Endodermal cell (in vitro differentiated cells): ENCODE measurements around the gene FOXL3. TPM values are rescaled to one million over a fixed set of nuclear protein-coding genes. Genes with fewer than 3 reads are reported as not detected.

Experiments used
- DNase-seq: peaks from one replicate; pipeline ENCODE4 v3.0.0-alpha.2; 2017
- H3K27ac ChIP-seq: 2 replicates; pipeline ENCODE4 v1.5.1; 2013; ENCODE audit warnings: mild to moderate bottlenecking, low read depth, low read length, moderate library complexity
- H3K27me3 ChIP-seq: 2 replicates; pipeline ENCODE4 v1.6.1; 2013; ENCODE audit warnings: mild to moderate bottlenecking, low read length, moderate library complexity; ENCODE audit not compliant: insufficient read depth, control insufficient read depth, poor library complexity, severe bottlenecking
- H3K36me3 ChIP-seq: 2 replicates; pipeline ENCODE4 v1.7.0; 2013; ENCODE audit warnings: mild to moderate bottlenecking, low read length, moderate library complexity; ENCODE audit not compliant: control insufficient read depth, insufficient read depth
- H3K4me1 ChIP-seq: one replicate; pipeline ENCODE4 v1.7.0; 2013; ENCODE audit warnings: low read length; ENCODE audit not compliant: control insufficient read depth, insufficient read depth
- H3K4me3 ChIP-seq: 2 replicates; pipeline ENCODE4 v1.5.1; 2013; ENCODE audit warnings: mild to moderate bottlenecking, low read length, moderate library complexity
- H3K9ac ChIP-seq: 2 replicates; pipeline ENCODE4 v1.6.1; 2013; ENCODE audit warnings: mild to moderate bottlenecking, low read length, moderate library complexity; ENCODE audit not compliant: poor library complexity, severe bottlenecking; ENCODE audit errors: extremely low read depth
- H3K9me3 ChIP-seq: 2 replicates; pipeline ENCODE4 v1.6.1; 2013; ENCODE audit warnings: mild to moderate bottlenecking, low read length, moderate library complexity; ENCODE audit not compliant: control insufficient read depth
- H3K27ac Mint-ChIP-seq: 2 replicates; pipeline ENCODE4 v1.8.0; 2020; ENCODE audit warnings: mixed read lengths
- H3K27me3 Mint-ChIP-seq: 2 replicates; pipeline ENCODE4 v1.8.0; 2021; ENCODE audit warnings: mild to moderate bottlenecking, mixed read lengths; ENCODE audit not compliant: insufficient read depth
- H3K36me3 Mint-ChIP-seq: 2 replicates; pipeline ENCODE4 v1.8.0; 2020; ENCODE audit warnings: low read depth, mixed read lengths
- H3K4me1 Mint-ChIP-seq: 2 replicates; pipeline ENCODE4 v1.8.0; 2020; ENCODE audit warnings: mixed read lengths
- H3K4me3 Mint-ChIP-seq: 2 replicates; pipeline ENCODE4 v1.8.0; 2020; ENCODE audit warnings: mild to moderate bottlenecking, moderate library complexity, mixed read lengths
- H3K9me3 Mint-ChIP-seq: 2 replicates; pipeline ENCODE4 v1.8.0; 2020; ENCODE audit warnings: mild to moderate bottlenecking, mixed read lengths
- CTCF ChIP-seq: fragments of 200-600 bp; sonication (generic); conservative IDR thresholded peaks from 2 replicates; pipeline ENCODE4 v1.5.0; 2021; ENCODE audit warnings: antibody characterized with exemption, mild to moderate bottlenecking
- WGBS, 2 experiments: methylation state at CpG; one replicate each; pipeline versions ENCODE4 v1.1.5 to v1.1.7; 2013; ENCODE audit warnings: missing lambda C conversion rate in 2 of 2, mixed read lengths in 1 of 2; ENCODE audit not compliant: insufficient coverage in 1 of 2, insufficient read length in 1 of 2; 5-methylcytosine and 5-hydroxymethylcytosine counted together
- total RNA-seq, 2 donors: library from RNA; stranded (reverse); fragmentation: NEBNext Ultra II Directional in 1 of 2; extraction: Animal tissue kit (Norgen Biotek cat#: 25700) in 1 of 2; gene quantifications; 2 replicates in 1 of 2; 3 replicates in 1 of 2; pipeline ENCODE4 v1.2.1, GENCODE V29; 2021

Gene FOXL3
- total RNA-seq, 2 donors from 2014 or later = not detected

GRCh38 chr7:251446-252175, 38.4 kb upstream of the FOXL3 start:
- Mint-ChIP-seq H3K4me1 (no peaks in the 10 kb centered on the region), H3K27me3 (no peaks in the 10 kb centered on the region), H3K4me3 (no peak overlapping the region), H3K36me3 (peaks cover 55% of the 10 kb centered on the region), H3K27ac (no peak overlapping the region), H3K9me3 (peaks cover 18% of the 10 kb centered on the region)
- no peaks in the 10 kb centered on the region for H3K4me1 ChIP-seq
- H3K36me3 ChIP-seq = no peaks in the 10 kb centered on the region
- H3K9ac ChIP-seq = no peak overlapping the region
- WGBS, 2 experiments = 90 to 93% methylated on average over 19 to 21 of the region's 21 CpGs
- H3K9me3 ChIP-seq = no peaks in the 10 kb centered on the region
- H3K27ac ChIP-seq = no peak overlapping the region
- no peak overlapping the region for H3K4me3 ChIP-seq
- no peak for DNase-seq
- no peaks in the 10 kb centered on the region for H3K27me3 ChIP-seq
- no peak for TF ChIP-seq CTCF

- Histone ChIP-seq H3K27ac (no peak overlapping the region), H3K27me3 (no peaks in the 10 kb centered on the region), H3K4me1 (no peaks in the 10 kb centered on the region), H3K9me3 (no peaks in the 10 kb centered on the region), H3K4me3 (no peak overlapping the region), H3K36me3 (no peaks in the 10 kb centered on the region), H3K9ac (no peak overlapping the region)
- no peak overlapping the region for H3K27ac Mint-ChIP-seq
- no peaks in the 10 kb centered on the region for H3K27me3 Mint-ChIP-seq
- peaks cover 24% of the 10 kb centered on the region for H3K9me3 Mint-ChIP-seq
- no peak for TF ChIP-seq CTCF
- no peak for DNase-seq
- H3K4me3 Mint-ChIP-seq = no peak overlapping the region
- H3K4me1 Mint-ChIP-seq = no peaks in the 10 kb centered on the region
- H3K36me3 Mint-ChIP-seq = peaks cover 61% of the 10 kb centered on the region
- 91 to 92% methylated on average over 22 to 29 of the region's 29 CpGs for WGBS, 2 experiments
These were observed 37.6 kb upstream of the FOXL3 start for GRCh38 chr7:252216-252965.

GRCh38 chr7:252981-253380, 37.0 kb upstream of the FOXL3 start:
- no peaks in the 10 kb centered on the region for H3K4me1 ChIP-seq
- H3K9ac ChIP-seq = no peak overlapping the region
- H3K36me3 ChIP-seq = no peaks in the 10 kb centered on the region
- Mint-ChIP-seq H3K4me1 (no peaks in the 10 kb centered on the region), H3K4me3 (no peak overlapping the region), H3K27me3 (no peaks in the 10 kb centered on the region), H3K9me3 (peaks cover 25% of the 10 kb centered on the region), H3K27ac (no peak overlapping the region), H3K36me3 (peaks cover 63% of the 10 kb centered on the region)
- no peaks in the 10 kb centered on the region for H3K27me3 ChIP-seq
- no peak overlapping the region for H3K27ac ChIP-seq
- no peak overlapping the region for H3K4me3 ChIP-seq
- 93 to 96% methylated on average over 18 to 22 of the region's 22 CpGs for WGBS, 2 experiments
- TF ChIP-seq CTCF = no peak
- no peaks in the 10 kb centered on the region for H3K9me3 ChIP-seq
- no peak for DNase-seq
